Bronchial epithelial cell (primary cell): ENCODE results near the gene TMEM214. TPM values are rescaled to one million over a fixed set of nuclear protein-coding genes. Genes with fewer than 3 reads are reported as not detected.

Experiments used
- DNase-seq: peaks from one replicate; pipeline ENCODE4 v3.0.0-alpha.2; 2010; ENCODE audit warnings: low read depth
- FAIRE-seq: peaks from 2 replicates; lab custom pipeline; 2011; peaks lifted over from hg19 to GRCh38; lab: Jason Lieb, UNC
- H3K27me3 ChIP-seq: 2 replicates; pipeline ENCODE4 v1.5.1; 2011; ENCODE audit warnings: low read length; ENCODE audit not compliant: control insufficient read depth, insufficient read depth
- H3K36me3 ChIP-seq: 2 replicates; pipeline ENCODE4 v1.5.1; 2011; ENCODE audit warnings: low read length; ENCODE audit not compliant: control insufficient read depth, insufficient read depth
- H3K4me3 ChIP-seq: 2 replicates; pipeline ENCODE4 v1.5.1; 2011; ENCODE audit warnings: mild to moderate bottlenecking, low read depth, low read length, control low read depth
- CTCF ChIP-seq: IDR thresholded peaks from 2 replicates; pipeline ENCODE4 v1.5.1; 2011; ENCODE audit warnings: mild to moderate bottlenecking, moderate library complexity, low read length, control low read depth, inconsistent platforms; ENCODE audit not compliant: insufficient read depth, severe bottlenecking
- total RNA-seq: library from RNA; depleted of rRNA; stranded (reverse); fragments of >200 nt; gene quantifications from 2 replicates; pipeline ENCODE4 v1.2.1, GENCODE V29; 2014

Gene TMEM214
- total RNA-seq, 1 donor from 2014 or later, result 15.8 TPM

GRCh38 chr2:27081984-27082772, 49.4 kb downstream of the TMEM214 start:
- Histone ChIP-seq H3K36me3 (no peaks in the 10 kb centered on the region), H3K27me3 (no peaks in the 10 kb centered on the region), H3K4me3 (no peak overlapping the region)
- TF ChIP-seq CTCF, result no peak
- DNase-seq (no peak), FAIRE-seq (no peak)

DNA sequence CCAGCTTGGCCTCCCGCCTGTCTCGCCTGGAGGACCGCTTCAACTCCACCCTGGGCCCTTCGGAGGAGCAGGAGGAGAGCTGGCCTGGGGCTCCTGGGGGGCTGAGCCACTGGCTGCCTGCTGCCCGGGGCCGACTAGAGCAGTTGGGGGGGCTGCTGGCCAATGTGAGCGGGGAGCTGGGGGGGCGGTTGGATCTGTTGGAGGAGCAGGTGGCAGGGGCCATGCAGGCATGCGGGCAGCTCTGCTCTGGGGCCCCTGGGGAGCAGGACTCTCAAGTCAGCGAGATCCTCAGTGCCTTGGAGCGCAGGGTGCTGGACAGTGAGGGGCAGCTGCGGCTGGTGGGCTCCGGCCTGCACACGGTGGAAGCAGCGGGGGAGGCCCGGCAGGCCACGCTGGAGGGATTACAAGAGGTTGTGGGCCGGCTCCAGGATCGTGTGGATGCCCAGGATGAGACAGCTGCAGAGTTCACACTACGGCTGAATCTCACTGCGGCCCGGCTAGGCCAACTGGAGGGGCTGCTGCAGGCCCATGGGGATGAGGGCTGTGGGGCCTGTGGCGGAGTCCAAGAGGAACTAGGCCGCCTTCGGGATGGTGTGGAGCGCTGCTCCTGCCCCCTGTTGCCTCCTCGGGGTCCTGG, 50.1 kb downstream of the TMEM214 start:
- FAIRE-seq, result no peak

GRCh38 chr2:27083410-27084296, 50.9 kb downstream of the TMEM214 start:
- FAIRE-seq, result no peak
- DNase-seq, result peak; percentile 30

More for the DNA sequence above, 50.1 kb downstream of the TMEM214 start:
- Histone ChIP-seq H3K36me3 (no peaks in the 10 kb centered on the region), H3K4me3 (no peak overlapping the region), H3K27me3 (no peaks in the 10 kb centered on the region)
- DNase-seq, result no peak
- no peak for TF ChIP-seq CTCF

GRCh38 chr2:27084297-27085061, 51.7 kb downstream of the TMEM214 start:
- no peaks in the 10 kb centered on the region for H3K27me3 ChIP-seq
- no peak for FAIRE-seq
- TF ChIP-seq CTCF, result no peak
- H3K36me3 ChIP-seq, result no peaks in the 10 kb centered on the region
- H3K4me3 ChIP-seq, result no peak overlapping the region
- no peak for DNase-seq

More at GRCh38 chr2:27083410-27084296, 50.9 kb downstream of the TMEM214 start:
- no peak for TF ChIP-seq CTCF
- H3K36me3 ChIP-seq, result no peaks in the 10 kb centered on the region
- H3K4me3 ChIP-seq, result no peak overlapping the region
- no peaks in the 10 kb centered on the region for H3K27me3 ChIP-seq

DNA sequence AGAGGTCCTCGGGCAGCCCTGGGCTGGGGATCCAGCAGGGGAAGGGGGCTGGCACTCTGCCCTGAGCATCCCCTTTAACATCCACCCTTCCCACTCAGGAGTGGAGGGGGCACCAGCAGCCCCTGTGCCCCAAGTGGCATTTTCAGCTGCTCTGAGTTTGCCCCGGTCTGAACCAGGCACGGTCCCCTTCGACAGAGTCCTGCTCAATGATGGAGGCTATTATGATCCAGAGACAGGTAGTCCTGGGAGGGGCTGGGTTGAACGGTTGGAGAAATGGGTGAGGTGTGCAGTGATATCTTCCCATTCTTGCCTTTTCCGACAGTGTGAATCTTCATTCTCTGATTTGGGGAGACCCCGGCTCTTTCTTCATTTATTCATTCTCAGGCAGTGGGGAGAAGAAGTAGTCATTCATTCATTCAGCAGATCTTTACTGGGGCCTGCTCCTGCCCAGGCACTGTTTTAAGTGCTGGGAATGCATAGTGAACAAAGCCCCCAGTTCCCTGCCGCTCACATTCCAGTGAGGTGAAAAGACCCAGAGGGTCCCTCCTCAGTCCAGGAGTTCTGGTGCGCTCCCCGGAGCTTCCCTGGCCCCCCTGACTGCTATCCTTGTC, 52.4 kb downstream of the TMEM214 start:
- Histone ChIP-seq H3K27me3 (no peaks in the 10 kb centered on the region), H3K36me3 (no peaks in the 10 kb centered on the region), H3K4me3 (peak overlapping the region; percentile 64)
- TF ChIP-seq CTCF, result no peak
- DNase-seq (no peak), FAIRE-seq (no peak)
